ENCODE results near the gene WDFY2. TPM values are rescaled to one million over a fixed set of nuclear protein-coding genes. Genes with fewer than 3 reads are reported as not detected.

Gene WDFY2, protein sequence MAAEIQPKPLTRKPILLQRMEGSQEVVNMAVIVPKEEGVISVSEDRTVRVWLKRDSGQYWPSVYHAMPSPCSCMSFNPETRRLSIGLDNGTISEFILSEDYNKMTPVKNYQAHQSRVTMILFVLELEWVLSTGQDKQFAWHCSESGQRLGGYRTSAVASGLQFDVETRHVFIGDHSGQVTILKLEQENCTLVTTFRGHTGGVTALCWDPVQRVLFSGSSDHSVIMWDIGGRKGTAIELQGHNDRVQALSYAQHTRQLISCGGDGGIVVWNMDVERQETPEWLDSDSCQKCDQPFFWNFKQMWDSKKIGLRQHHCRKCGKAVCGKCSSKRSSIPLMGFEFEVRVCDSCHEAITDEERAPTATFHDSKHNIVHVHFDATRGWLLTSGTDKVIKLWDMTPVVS
- total RNA-seq (2021; fragmentation: NEBNext Ultra II Directional; extraction: Animal tissue kit (Norgen Biotek cat#: 25700)) = 10 to 100 TPM; 11.4 to 15.7 (median 13.4) TPM
- long read RNA-seq, full-length matches to known transcripts = 14 of 26 reads
- long read RNA-seq, partial matches to known transcripts = 5 of 26 reads
- long read RNA-seq, other reads (novel, unspliced or antisense) = 7 of 26 reads

- H3K4me3 Mint-ChIP-seq = peak within 1 kb of the TSS; percentile 99
- peaks cover 6% of the 10 kb centered on the region for H3K36me3 Mint-ChIP-seq (ENCODE audit: low read depth)
- H3K4me1 Mint-ChIP-seq (ENCODE audit: low read depth) = peaks cover 43% of the 10 kb centered on the region
- H3K27ac Mint-ChIP-seq = peak within 1 kb of the TSS; percentile 94
- no peaks in the 10 kb centered on the region for H3K9me3 Mint-ChIP-seq
- no peak for TF ChIP-seq CTCF (IDR thresholded peaks at IDR 0.05)
- DNase-seq = peak; percentile 99
- peaks cover 1% of the 10 kb centered on the region; the same call in 1 of the 2 replicates for H3K27me3 Mint-ChIP-seq (ENCODE audit: insufficient read depth)
These were observed at the start of gene WDFY2 for GRCh38 chr13:51583875-51584730. Gene WDFY2 (plus strand): TSS chr13:51584462. CDS start chr13:51584688, 226 bp downstream.

DNA sequence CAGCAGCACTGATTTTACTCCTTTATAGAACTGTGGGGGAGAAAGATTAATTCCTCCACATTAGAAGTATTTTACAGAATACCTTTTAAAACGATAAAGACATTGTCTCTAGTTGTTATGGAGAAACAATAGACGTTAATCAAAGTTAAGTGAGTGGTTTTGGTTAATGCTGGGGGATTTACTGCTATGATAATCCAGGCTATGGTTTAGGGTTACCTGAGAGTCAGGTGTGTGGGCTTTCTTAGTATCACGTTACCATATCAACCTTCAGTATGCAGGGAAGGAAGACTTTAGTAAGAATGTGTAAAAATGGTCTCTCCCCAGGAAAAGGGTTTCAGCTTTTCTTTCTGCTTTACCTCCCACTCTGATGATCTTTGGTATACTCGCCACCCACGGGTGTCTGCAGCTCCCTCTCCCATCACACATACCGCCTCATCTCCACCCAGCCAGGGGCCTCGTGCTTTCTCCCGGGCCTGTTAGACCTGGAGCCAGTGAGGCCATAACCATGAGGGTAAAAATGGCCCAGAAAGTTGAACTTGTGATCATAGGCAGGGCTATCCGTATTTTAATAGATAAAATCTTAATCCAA lies 45.6 kb upstream of the WDFY2 start:
- H3K27ac Mint-ChIP-seq = no peak overlapping the region

DNA sequence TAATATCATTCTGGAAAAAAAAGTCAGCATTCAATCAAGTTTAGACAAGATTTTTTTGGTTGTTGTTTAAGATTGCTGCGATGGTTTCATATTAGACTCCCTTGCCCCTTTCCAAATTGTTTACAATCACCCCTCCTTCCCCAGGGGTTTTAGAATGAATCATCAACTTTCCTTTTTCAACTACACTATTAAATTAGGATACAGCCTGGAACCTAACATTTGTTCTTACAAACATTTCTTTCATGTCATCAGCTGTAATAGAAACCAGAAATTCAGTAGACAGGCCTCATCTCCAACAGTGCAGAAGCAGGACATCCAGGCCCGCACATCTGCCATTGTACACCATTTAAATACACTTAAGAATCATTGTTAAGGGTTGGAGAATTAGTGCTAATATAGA lies 44.4 kb upstream of the WDFY2 start:
- H3K27me3 Mint-ChIP-seq (ENCODE audit: insufficient read depth) = no peaks in the 10 kb centered on the region; the same call in 1 of the 2 replicates
- TF ChIP-seq CTCF (IDR thresholded peaks at IDR 0.05) = no peak

More for the DNA sequence above, 45.6 kb upstream of the WDFY2 start:
- peaks cover 38% of the 10 kb centered on the region for H3K4me1 Mint-ChIP-seq (ENCODE audit: low read depth)
- H3K4me3 Mint-ChIP-seq = no peak overlapping the region
- no peaks in the 10 kb centered on the region; the same call in 1 of the 2 replicates for H3K27me3 Mint-ChIP-seq (ENCODE audit: insufficient read depth)
- TF ChIP-seq CTCF (IDR thresholded peaks at IDR 0.05) = no peak
- H3K36me3 Mint-ChIP-seq (ENCODE audit: low read depth) = no peaks in the 10 kb centered on the region
- no peak for DNase-seq
- H3K9me3 Mint-ChIP-seq = no peaks in the 10 kb centered on the region

DNA sequence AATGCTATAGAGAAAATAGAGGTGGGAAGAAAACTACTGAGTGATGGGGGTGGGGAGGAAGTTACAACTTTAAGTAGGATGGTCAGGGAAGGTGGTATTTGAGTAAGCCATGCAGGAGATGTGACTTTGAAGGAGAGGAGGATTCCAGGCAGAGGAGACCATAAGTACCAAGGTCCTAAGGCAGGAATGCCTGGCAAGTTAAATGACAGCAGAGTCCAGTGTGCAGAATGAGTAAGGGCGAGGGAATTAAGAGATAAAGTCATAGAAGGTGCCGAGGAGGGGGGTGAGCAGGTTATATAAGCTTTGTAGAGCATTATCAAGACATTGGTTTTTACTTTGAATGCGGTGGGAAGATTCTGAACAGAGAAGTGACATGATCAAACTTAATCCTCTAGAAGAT lies 43.2 kb upstream of the WDFY2 start:
- TF ChIP-seq CTCF (IDR thresholded peaks at IDR 0.05) = no peak
- Mint-ChIP-seq H3K36me3 (ENCODE audit: low read depth) (no peaks in the 10 kb centered on the region), H3K4me3 (no peak overlapping the region), H3K27me3 (ENCODE audit: insufficient read depth) (no peaks in the 10 kb centered on the region; the same call in 1 of the 2 replicates), H3K27ac (no peak overlapping the region), H3K4me1 (ENCODE audit: low read depth) (peaks cover 31% of the 10 kb centered on the region), H3K9me3 (no peaks in the 10 kb centered on the region)
- no peak for DNase-seq

More for the DNA sequence above, 44.4 kb upstream of the WDFY2 start:
- Mint-ChIP-seq H3K4me3 (peak overlapping the region; percentile 68), H3K4me1 (ENCODE audit: low read depth) (peaks cover 26% of the 10 kb centered on the region), H3K36me3 (ENCODE audit: low read depth) (no peaks in the 10 kb centered on the region), H3K27ac (peak overlapping the region; percentile 70), H3K9me3 (no peaks in the 10 kb centered on the region)
- DNase-seq = no peak

- H3K9me3 Mint-ChIP-seq = no peaks in the 10 kb centered on the region
- DNase-seq = no peak
- no peak overlapping the region for H3K4me3 Mint-ChIP-seq
- no peak overlapping the region for H3K27ac Mint-ChIP-seq
- TF ChIP-seq CTCF (IDR thresholded peaks at IDR 0.05) = no peak
- H3K4me1 Mint-ChIP-seq (ENCODE audit: low read depth) = peaks cover 34% of the 10 kb centered on the region
- H3K36me3 Mint-ChIP-seq (ENCODE audit: low read depth) = no peaks in the 10 kb centered on the region
- H3K27me3 Mint-ChIP-seq (ENCODE audit: insufficient read depth) = no peaks in the 10 kb centered on the region; the same call in 1 of the 2 replicates
These were observed 42.4 kb upstream of the WDFY2 start for GRCh38 chr13:51541809-51542258.
